Heart right ventricle (tissue), 16 donors: ENCODE measurements around the gene KLHL22. TPM values are rescaled to one million over a fixed set of nuclear protein-coding genes. Genes with fewer than 3 reads are reported as not detected.

Source experiments
- ATAC-seq, 8 donors: fragments of 200-7000 bp; cut with Tn5 transposase; one replicate each; pipeline ENCODE4 v1.9.1; 2020; ENCODE audit warnings: mild to moderate bottlenecking in 8 of 8, moderate library complexity in 8 of 8, moderate number of reproducible peaks in 1 of 8
- DNase-seq, 2 donors: peaks; one replicate each; pipeline ENCODE4 v3.0.0-alpha.2; 2020
- H3K27ac ChIP-seq, 10 donors: fragments of 200-600 bp; sonication (generic) in 2 of 10; one replicate each; pipeline versions ENCODE4 v1.5.0 to v1.8.0; 2020 to 2022; ENCODE audit warnings: mild to moderate bottlenecking in 3 of 10
- H3K27me3 ChIP-seq, 7 donors: fragments of 200-600 bp; one replicate each; pipeline ENCODE4 v1.8.0; 2021 to 2022; ENCODE audit warnings: mild to moderate bottlenecking in 2 of 7
- H3K36me3 ChIP-seq, 9 donors: fragments of 200-600 bp; sonication (generic) in 1 of 9; one replicate each; pipeline versions ENCODE4 v1.5.0 to v1.8.0; 2020 to 2022; ENCODE audit warnings: mild to moderate bottlenecking in 2 of 9
- H3K4me1 ChIP-seq, 9 donors: fragments of 200-600 bp; sonication (generic) in 1 of 9; one replicate each; pipeline versions ENCODE4 v1.5.0 to v1.8.0; 2020 to 2022; ENCODE audit warnings: mild to moderate bottlenecking in 4 of 9
- H3K4me3 ChIP-seq, 10 donors: fragments of 200-600 bp; sonication (generic) in 2 of 10; one replicate each; pipeline versions ENCODE4 v1.5.0 to v1.8.0; 2020 to 2022; ENCODE audit warnings: mild to moderate bottlenecking in 7 of 10, moderate library complexity in 2 of 10
- H3K9me3 ChIP-seq, 11 donors: fragments of 200-600 bp in 10 of 11; sonication (generic) in 2 of 11; one replicate each; pipeline versions ENCODE4 v1.5.0 to v1.8.0; 2013 to 2022; ENCODE audit warnings: mild to moderate bottlenecking in 2 of 11, control low read depth in 1 of 11, moderate library complexity in 1 of 11
- CTCF ChIP-seq, 9 donors: fragments of 200-600 bp; sonication (generic) in 2 of 9; IDR thresholded peaks; one replicate each; pipeline versions ENCODE4 v1.5.0 to v1.8.0; 2021 to 2022; ENCODE audit warnings: antibody characterized with exemption in 9 of 9, mild to moderate bottlenecking in 5 of 9, moderate library complexity in 1 of 9
- WGBS, 2 donors: extraction: QIAGEN DNeasy Blood & Tissue Kit; methylation state at CpG; one replicate each; pipeline ENCODE4 v1.1.7; 2013; ENCODE audit warnings: inconsistent platforms in 1 of 2; 5-methylcytosine and 5-hydroxymethylcytosine counted together
- intact Hi-C, 10 donors: fragments of 100-400 bp; cut with DNase I; formaldehyde crosslinking; loops; one replicate each; pipeline versions ENCODE4 v1.11.1 to v1.14.2; 2022
- polyA plus RNA-seq, 2 donors: library from polyadenylated mRNA; stranded (reverse); fragments of 200-250 nt; gene quantifications; one replicate each; pipeline ENCODE4 v1.2.3, GENCODE V29; 2013
- total RNA-seq, 10 donors: library from RNA; stranded (reverse); fragmentation: NEBNext Ultra II Directional in 3 of 10; extraction: Animal tissue kit (Norgen Biotek cat#: 25700) in 3 of 10; gene quantifications; one replicate each; pipeline versions ENCODE4 v1.2.1 to v1.2.4, GENCODE V29; 2021 to 2023
- donor health status: Arrhythmogenic right ventricular cardiomyopathy.
- donor health status: ischemic (EF 13 %, LVEDD 7.1; RV severe dilation, severe dysfunction).
- donor health status: healthy with polysubstance abuse.
- donor health status: DM: no; HTN: yes; CAD: no.
- donor health status: DM: no; HTN: no; CAD: no.
- donor health status: ischemic (EF 25% LVEDD 6.9; RV normal size, moderate dysfunction).
- donor health status: ischemic (EF 25% LVEDD 5.7; RV mildly dilated, moderate dysfunction).
- donor health status: healthy.
- donor health status: DM: yes; HTN: yes; CAD: no.
- donor health status: Ischemic cardiomyopathy.
- donor health status: ischemic (EF 35%, LVEDD 5.7; RV mildly dilated, moderate dysfunction).
- donor health status: nonischemic (EF 11% LVEDD 7.7; RV severe dilation, severe dysfunction).
- donor health status: DM: yes; HTN: yes; CAD: no.
- donor health status: PGD.
- donor health status: ischemic (EF 29% LVEDD 5.4; RV normal size, mild dysfunction).
- donor health status: nonischemic (EF 23%, LVEDD 6.1; RV moderate dilation, normal function).

The KLHL22 gene
- total and polyA plus RNA-seq, 12 donors = 11.3 to 29.3 (median 17.3) TPM

GRCh38 chr22:20423008-20423905 is 72.3 kb downstream of the KLHL22 start:
- DNase-seq = peak; percentile 72 to 86
- no peak for TF ChIP-seq CTCF (IDR thresholded peaks at IDR 0.05)
- 47 to 53% methylated on average over 20 of the region's 20 CpGs for WGBS, 2 donors
- Histone ChIP-seq H3K27ac (peak overlapping the region in 6 of 10 donors; percentile 13 to 78 (median 60)), H3K9me3 (no peaks in the 10 kb centered on the region), H3K4me3 (no peak overlapping the region), H3K36me3 (peaks cover 0 to 25% (median 0%) of the 10 kb centered on the region in 9 donors), H3K27me3 (peaks cover 0 to 44% (median 0%) of the 10 kb centered on the region in 7 donors), H3K4me1 (peaks cover 14 to 37% (median 27%) of the 10 kb centered on the region in 9 donors)
- ATAC-seq = peak; percentile 53 to 87 (median 73)
- intact Hi-C loops = loop anchor here in 3 of 10 donors (5.0 to 10.0 kb wide), 3 partner anchors 34 to 142 kb away; partner anchors contain the start of gene KLHL22 (in 1 of the 3)

- H3K4me1 ChIP-seq = peaks cover 14 to 42% (median 28%) of the 10 kb centered on the region in 9 donors
- ATAC-seq = no peak
- no peak for DNase-seq
- peaks cover 0 to 37% (median 0%) of the 10 kb centered on the region in 7 donors for H3K27me3 ChIP-seq
- no peak overlapping the region for H3K4me3 ChIP-seq
- WGBS, 2 donors = 63 to 70% methylated on average over 21 of the region's 21 CpGs
- no peak for TF ChIP-seq CTCF (IDR thresholded peaks at IDR 0.05)
- H3K9me3 ChIP-seq = no peaks in the 10 kb centered on the region
- peaks cover 0 to 17% (median 0%) of the 10 kb centered on the region in 9 donors for H3K36me3 ChIP-seq
- intact Hi-C loops = loop anchor here in 3 of 10 donors (5.0 to 10.0 kb wide), 3 partner anchors 35 to 142 kb away; partner anchors contain the start of gene KLHL22 (in 1 of the 3)
- H3K27ac ChIP-seq = peak overlapping the region in 3 of 10 donors; percentile 7 to 22 (median 15)
Measured at GRCh38 chr22:20422271-20423007, 73.2 kb downstream of the KLHL22 start.

- peaks cover 0 to 27% (median 0%) of the 10 kb centered on the region in 7 donors for H3K27me3 ChIP-seq
- no peak for ATAC-seq
- H3K27ac ChIP-seq = no peak overlapping the region
- intact Hi-C loops = loop anchor here in 4 of 10 donors (2.0 to 10.0 kb wide), 4 partner anchors 33 to 143 kb away; partner anchors contain the start of gene KLHL22 (in 1 of the 4)
- H3K4me3 ChIP-seq = no peak overlapping the region
- H3K9me3 ChIP-seq = no peaks in the 10 kb centered on the region
- peaks cover 14 to 42% (median 28%) of the 10 kb centered on the region in 9 donors for H3K4me1 ChIP-seq
- no peak for DNase-seq
- TF ChIP-seq CTCF (IDR thresholded peaks at IDR 0.05) = no peak
- H3K36me3 ChIP-seq = peaks cover 0 to 11% (median 0%) of the 10 kb centered on the region in 9 donors
- 94 to 97% methylated on average over 7 of the region's 7 CpGs for WGBS, 2 donors
Measured at GRCh38 chr22:20421507-20421874, 74.1 kb downstream of the KLHL22 start.
